Panc1 (cell line): Measurements from ENCODE around the gene AGT.

ENCODE experiments used
- CTCF ChIP-seq: fragments of 450-650 bp; IDR thresholded peaks from 2 replicates; pipeline ENCODE4 v1.5.1; 2017; ENCODE audit warnings: mild to moderate bottlenecking
- POLR2AphosphoS5 ChIP-seq: IDR thresholded peaks from 2 replicates; pipeline ENCODE4 v1.6.1; 2012; ENCODE audit warnings: mild to moderate bottlenecking, low read depth, low read length, moderate library complexity

- TF ChIP-seq CTCF (no peak), POLR2AphosphoS5 (no peak)
These were observed 31.6 kb downstream of the AGT start for GRCh38 chr1:230682274-230682673.
